ENCODE data around the gene TLL2. TPM values are rescaled to one million over a fixed set of nuclear protein-coding genes. Genes with fewer than 3 reads are reported as not detected.

Gene TLL2
- total RNA-seq, 1 donor from 2014 or later = 11.6 TPM

Other genes with a start within 250 kb of the TLL2 start
- gene BLNK, start 242.4 kb downstream of the TLL2 start, total RNA-seq = 1.3 TPM
- not detected for gene DNTT, start 209.5 kb downstream of the TLL2 start, total RNA-seq
- not detected for gene OPALIN, start 154.9 kb downstream of the TLL2 start, total RNA-seq
- 75.4 TPM for gene TM9SF3, start 73.1 kb upstream of the TLL2 start, total RNA-seq
- gene PIK3AP1, start 206.6 kb upstream of the TLL2 start, total RNA-seq = 7.5 TPM